ENCODE data around the gene IFNAR1.

IFNAR1 gene

DNA sequence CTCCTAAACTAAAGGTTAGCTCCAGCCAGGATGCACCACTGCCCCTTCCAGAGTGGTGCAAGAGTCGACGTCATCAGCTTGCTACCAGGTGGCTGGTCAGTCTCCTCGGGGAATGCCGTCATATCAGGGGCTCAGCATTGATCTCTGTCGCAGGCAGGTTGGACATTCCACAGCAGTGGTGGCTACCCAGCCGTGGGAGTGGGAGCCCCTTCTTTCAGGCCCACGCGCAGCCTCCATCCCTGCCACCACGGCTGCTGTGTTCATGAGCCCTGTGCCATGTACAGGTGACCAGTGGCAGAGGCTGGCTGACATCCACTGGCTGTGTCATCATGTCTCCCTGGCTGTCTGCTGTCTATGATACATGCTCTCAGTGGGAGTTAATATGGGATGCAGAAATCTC lies 33.1 kb upstream of the IFNAR1 start:
- H3K4me2 ChIP-seq (ENCODE audit: low read depth, low read length, poor library complexity, severe bottlenecking) = no peak overlapping the region
- no peaks in the 10 kb centered on the region for H4K20me1 ChIP-seq (ENCODE audit: low read depth, low read length)
- H3K27ac ChIP-seq (ENCODE audit: low read depth, low read length) = no peak overlapping the region
- H3K9ac ChIP-seq (ENCODE audit: low read length) = no peak overlapping the region
- TF ChIP-seq, protein P1, sequence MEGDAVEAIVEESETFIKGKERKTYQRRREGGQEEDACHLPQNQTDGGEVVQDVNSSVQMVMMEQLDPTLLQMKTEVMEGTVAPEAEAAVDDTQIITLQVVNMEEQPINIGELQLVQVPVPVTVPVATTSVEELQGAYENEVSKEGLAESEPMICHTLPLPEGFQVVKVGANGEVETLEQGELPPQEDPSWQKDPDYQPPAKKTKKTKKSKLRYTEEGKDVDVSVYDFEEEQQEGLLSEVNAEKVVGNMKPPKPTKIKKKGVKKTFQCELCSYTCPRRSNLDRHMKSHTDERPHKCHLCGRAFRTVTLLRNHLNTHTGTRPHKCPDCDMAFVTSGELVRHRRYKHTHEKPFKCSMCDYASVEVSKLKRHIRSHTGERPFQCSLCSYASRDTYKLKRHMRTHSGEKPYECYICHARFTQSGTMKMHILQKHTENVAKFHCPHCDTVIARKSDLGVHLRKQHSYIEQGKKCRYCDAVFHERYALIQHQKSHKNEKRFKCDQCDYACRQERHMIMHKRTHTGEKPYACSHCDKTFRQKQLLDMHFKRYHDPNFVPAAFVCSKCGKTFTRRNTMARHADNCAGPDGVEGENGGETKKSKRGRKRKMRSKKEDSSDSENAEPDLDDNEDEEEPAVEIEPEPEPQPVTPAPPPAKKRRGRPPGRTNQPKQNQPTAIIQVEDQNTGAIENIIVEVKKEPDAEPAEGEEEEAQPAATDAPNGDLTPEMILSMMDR (IDR thresholded peaks at IDR 0.05; ENCODE audit: insufficient read depth, low read length, poor library complexity, severe bottlenecking) = no peak
- TF ChIP-seq EZH2phosphoT487 (conservative IDR thresholded peaks at IDR 0.05; ENCODE audit: low read length) = no peak
- no peaks in the 10 kb centered on the region for H3K9me3 ChIP-seq (ENCODE audit: insufficient read depth, low read length)
- H3K27me3 ChIP-seq (ENCODE audit: low read length) = no peaks in the 10 kb centered on the region
- H3F3A ChIP-seq (ENCODE audit: insufficient read depth) = 0 out of 2 replicates have a peak, but pooled peaks cover 8% of the 10 kb centered on the region
- H3K36me3 ChIP-seq (ENCODE audit: low read length) = no peaks in the 10 kb centered on the region
- H3K79me2 ChIP-seq (ENCODE audit: insufficient read depth, low read length) = no peaks in the 10 kb centered on the region
- no peak overlapping the region for H3K4me3 ChIP-seq (ENCODE audit: insufficient read depth, low read length, poor library complexity, severe bottlenecking)
- H3K9me2 ChIP-seq (replicated peaks; ENCODE audit: insufficient read depth, low read length) = no peaks in the 10 kb centered on the region
- no peak overlapping the region for H2AFZ ChIP-seq (ENCODE audit: low read depth, low read length, severe bottlenecking)

DNA sequence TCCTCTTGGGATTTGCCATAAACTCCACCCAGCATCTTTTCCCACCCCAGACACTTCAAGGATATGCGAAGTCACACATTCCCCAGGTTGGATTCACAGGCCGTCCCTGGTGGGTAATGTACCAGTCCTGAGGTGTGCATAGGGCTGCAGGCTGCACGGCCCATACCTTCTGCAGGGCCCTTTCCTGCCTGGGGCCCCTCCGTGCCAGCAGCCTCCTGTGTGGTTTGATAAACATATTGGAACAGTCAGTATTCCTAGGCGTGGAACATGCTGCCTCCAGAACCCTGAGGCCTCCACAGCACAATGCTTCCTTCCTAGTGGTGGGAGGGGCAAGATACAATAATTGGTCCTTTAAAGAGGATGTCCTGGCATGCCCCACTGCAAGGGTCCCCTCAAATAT lies 32.0 kb upstream of the IFNAR1 start:
- Histone ChIP-seq H3K27ac (ENCODE audit: low read depth, low read length) (no peak overlapping the region), H3F3A (ENCODE audit: insufficient read depth) (peaks cover 17% of the 10 kb centered on the region), H3K9ac (ENCODE audit: low read length) (no peak overlapping the region), H3K27me3 (ENCODE audit: low read length) (no peaks in the 10 kb centered on the region), H3K4me2 (ENCODE audit: low read depth, low read length, poor library complexity, severe bottlenecking) (no peak overlapping the region), H3K9me3 (ENCODE audit: insufficient read depth, low read length) (no peaks in the 10 kb centered on the region), H3K79me2 (ENCODE audit: insufficient read depth, low read length) (no peaks in the 10 kb centered on the region), H2AFZ (ENCODE audit: low read depth, low read length, severe bottlenecking) (no peak overlapping the region), H3K36me3 (ENCODE audit: low read length) (no peaks in the 10 kb centered on the region), H3K4me3 (ENCODE audit: insufficient read depth, low read length, poor library complexity, severe bottlenecking) (no peak overlapping the region), H3K9me2 (replicated peaks; ENCODE audit: insufficient read depth, low read length) (no peaks in the 10 kb centered on the region), H4K20me1 (ENCODE audit: low read depth, low read length) (no peaks in the 10 kb centered on the region)
- TF ChIP-seq EZH2phosphoT487 (conservative IDR thresholded peaks at IDR 0.05; ENCODE audit: low read length) = no peak
- TF ChIP-seq, protein P1 (IDR thresholded peaks at IDR 0.05; ENCODE audit: insufficient read depth, low read length, poor library complexity, severe bottlenecking) = no peak

DNA sequence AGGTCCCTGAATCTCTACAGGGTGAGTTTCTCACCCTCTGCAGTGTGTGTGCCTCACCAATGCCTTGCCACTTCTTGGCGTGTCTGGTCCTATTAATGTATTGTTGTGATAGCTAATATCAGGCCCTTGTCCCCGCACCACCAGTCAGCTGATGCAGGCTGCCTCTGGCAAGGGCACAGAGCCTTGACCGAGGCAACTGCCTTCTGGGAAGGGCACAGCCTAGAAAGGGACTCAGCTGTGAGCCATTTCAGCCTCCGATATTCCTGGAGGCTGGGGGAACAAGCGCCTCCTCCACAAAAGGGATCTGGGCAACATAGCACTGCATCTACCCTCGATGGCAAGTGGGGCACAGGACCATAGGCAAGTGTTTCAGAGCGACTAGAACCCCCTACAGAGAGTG lies 31.6 kb upstream of the IFNAR1 start:
- Histone ChIP-seq H3K9me2 (replicated peaks; ENCODE audit: insufficient read depth, low read length) (no peaks in the 10 kb centered on the region), H4K20me1 (ENCODE audit: low read depth, low read length) (no peaks in the 10 kb centered on the region), H3K27me3 (ENCODE audit: low read length) (no peaks in the 10 kb centered on the region), H3K4me3 (ENCODE audit: insufficient read depth, low read length, poor library complexity, severe bottlenecking) (no peak overlapping the region), H3F3A (ENCODE audit: insufficient read depth) (peaks cover 21% of the 10 kb centered on the region), H3K36me3 (ENCODE audit: low read length) (no peaks in the 10 kb centered on the region), H3K4me2 (ENCODE audit: low read depth, low read length, poor library complexity, severe bottlenecking) (no peak overlapping the region), H3K79me2 (ENCODE audit: insufficient read depth, low read length) (no peaks in the 10 kb centered on the region), H3K9me3 (ENCODE audit: insufficient read depth, low read length) (no peaks in the 10 kb centered on the region), H2AFZ (ENCODE audit: low read depth, low read length, severe bottlenecking) (no peak overlapping the region), H3K9ac (ENCODE audit: low read length) (no peak overlapping the region), H3K27ac (ENCODE audit: low read depth, low read length) (no peak overlapping the region)
- TF ChIP-seq, protein P1 (IDR thresholded peaks at IDR 0.05; ENCODE audit: insufficient read depth, low read length, poor library complexity, severe bottlenecking) = no peak
- no peak for TF ChIP-seq EZH2phosphoT487 (conservative IDR thresholded peaks at IDR 0.05; ENCODE audit: low read length)
